ENCODE measurements around the gene MAPK8. TPM values are rescaled to one million over a fixed set of nuclear protein-coding genes. Genes with fewer than 3 reads are reported as not detected.

MAPK8 gene
- total RNA-seq, 4 donors from 2014 or later, result 27.4 to 43.5 (median 36.5) TPM

GRCh38 chr10:48463318-48464003 is 157.0 kb downstream of the MAPK8 start:
- WGBS, 2 donors, result 50 to 60% methylated on average over 1 to 3 of the region's 8 CpGs
- Histone ChIP-seq H3K36me3 (no peaks in the 10 kb centered on the region), H3K27ac (no peak overlapping the region), H3K9me3 (no peaks in the 10 kb centered on the region), H3K27me3 (peaks cover 0 to 15% (median 0%) of the 10 kb centered on the region in 4 donors), H3K4me3 (no peak overlapping the region), H3K4me1 (peaks cover 0 to 38% (median 9%) of the 10 kb centered on the region in 3 donors)
- intact Hi-C loops (cut with DNase I), result no loop called here
- TF ChIP-seq CTCF (IDR thresholded peaks at IDR 0.05), result no peak
- no peak for DNase-seq

GRCh38 chr10:48464121-48464870 is 157.8 kb downstream of the MAPK8 start:
- Histone ChIP-seq H3K27me3 (peaks cover 0 to 15% (median 0%) of the 10 kb centered on the region in 4 donors), H3K36me3 (no peaks in the 10 kb centered on the region), H3K9me3 (no peaks in the 10 kb centered on the region), H3K4me1 (peaks cover 0 to 47% (median 9%) of the 10 kb centered on the region in 3 donors), H3K27ac (no peak overlapping the region), H3K4me3 (no peak overlapping the region)
- 64 to 80% methylated on average over 7 to 8 of the region's 9 CpGs for WGBS, 2 donors
- intact Hi-C loops (cut with DNase I), result no loop called here
- no peak for TF ChIP-seq CTCF (IDR thresholded peaks at IDR 0.05)
- TF ChIP-seq POLR2A (IDR thresholded peaks at IDR 0.05), result no peak
- DNase-seq, result no peak

- intact Hi-C loops (cut with DNase I), result no loop called here
- TF ChIP-seq CTCF (IDR thresholded peaks at IDR 0.05) (no peak), POLR2A (IDR thresholded peaks at IDR 0.05) (no peak)
- Histone ChIP-seq H3K4me3 (peak overlapping the region in 2 of 4 donors; percentile 3 to 58), H3K4me1 (peaks cover 2 to 55% (median 11%) of the 10 kb centered on the region in 3 donors), H3K27me3 (peaks cover 0 to 15% (median 0%) of the 10 kb centered on the region in 4 donors), H3K27ac (no peak overlapping the region), H3K36me3 (no peaks in the 10 kb centered on the region), H3K9me3 (no peaks in the 10 kb centered on the region)
- WGBS, 2 donors, result 35 to 36% methylated on average over 13 to 14 of the region's 27 CpGs
- no peak for DNase-seq
Measured at GRCh38 chr10:48464871-48465736, 158.6 kb downstream of the MAPK8 start.

- Histone ChIP-seq H3K27ac (no peak overlapping the region), H3K36me3 (no peaks in the 10 kb centered on the region), H3K4me1 (peaks cover 5 to 64% (median 13%) of the 10 kb centered on the region in 3 donors), H3K4me3 (peak overlapping the region; percentile 3 to 58 (median 26)), H3K9me3 (no peaks in the 10 kb centered on the region), H3K27me3 (peaks cover 0 to 15% (median 0%) of the 10 kb centered on the region in 4 donors)
- no peak for DNase-seq
- intact Hi-C loops (cut with DNase I), result no loop called here
- 28 to 29% methylated on average over 9 of the region's 42 CpGs for WGBS, 2 donors
- TF ChIP-seq CTCF (IDR thresholded peaks at IDR 0.05) (no peak), POLR2A (IDR thresholded peaks at IDR 0.05) (no peak)
Measured at GRCh38 chr10:48465860-48466521, 159.5 kb downstream of the MAPK8 start.
